A673 (cell line): ENCODE measurements around the gene LINGO3. TPM values are rescaled to one million over a fixed set of nuclear protein-coding genes. Genes with fewer than 3 reads are reported as not detected.

Source experiments
- BruUV-seq: library from RNA; stranded (reverse); fragments of 400-500 nt; replicated peaks from 2 replicates; lab custom pipeline; 2021; lab: Mats Ljungman, UMichigan
- CTCF ChIA-PET: fragments of 300-600 bp; sonication (Branson Sonifier 250); formaldehyde crosslinking; loops from one replicate; lab custom pipeline; 2022; ENCODE audit warnings: antibody characterized with exemption; lab: Charles Lee
- POLR2A ChIA-PET: fragments of 300-600 bp; sonication (Branson Sonifier 250); formaldehyde crosslinking; loops from one replicate; lab custom pipeline; 2022; ENCODE audit warnings: antibody characterized with exemption; ENCODE audit not compliant: low non-redundant PET; lab: Charles Lee
- DNase-seq: peaks from one replicate; pipeline ENCODE4 v3.0.0-alpha.2; 2015; ENCODE audit warnings: low spot score
- H3K27ac ChIP-seq: fragments of 200-600 bp; sonication (generic); 2 replicates; pipeline ENCODE4 v1.5.1; 2016; ENCODE audit warnings: mixed run types, low read depth, mild to moderate bottlenecking, mixed read lengths, antibody characterized with exemption, low read length; ENCODE audit not compliant: poor library complexity, severe bottlenecking
- H3K27me3 ChIP-seq: fragments of 200-600 bp; sonication (generic); replicated peaks from 2 replicates; pipeline ENCODE4 v1.6.1; 2017; ENCODE audit warnings: mixed run types, low read depth, mild to moderate bottlenecking, mixed read lengths, antibody characterized with exemption, low read length; ENCODE audit not compliant: insufficient read depth, poor library complexity
- H3K36me3 ChIP-seq: fragments of 200-600 bp; sonication (generic); 2 replicates; pipeline ENCODE4 v1.6.1; 2016; ENCODE audit warnings: mixed run types, mild to moderate bottlenecking, mixed read lengths, antibody characterized with exemption, low read length; ENCODE audit not compliant: insufficient read depth, poor library complexity, severe bottlenecking
- H3K4me1 ChIP-seq: fragments of 200-600 bp; sonication (generic); 2 replicates; pipeline ENCODE4 v1.6.1; 2017; ENCODE audit warnings: mixed run types, mild to moderate bottlenecking, mixed read lengths, antibody characterized with exemption, low read length; ENCODE audit not compliant: insufficient read depth, poor library complexity, severe bottlenecking
- H3K4me3 ChIP-seq: fragments of 200-600 bp; sonication (generic); 2 replicates; pipeline ENCODE4 v1.5.1; 2016; ENCODE audit warnings: low read depth, mixed run types, mild to moderate bottlenecking, mixed read lengths, low read length; ENCODE audit not compliant: poor library complexity, severe bottlenecking
- H3K9me3 ChIP-seq: fragments of 200-600 bp; sonication (generic); 2 replicates; pipeline ENCODE4 v1.6.1; 2016; ENCODE audit warnings: mixed run types, low read depth, mild to moderate bottlenecking, mixed read lengths, antibody characterized with exemption, low read length; ENCODE audit not compliant: poor library complexity, severe bottlenecking
- CTCF ChIP-seq: fragments of 300-800, 200-600 bp; sonication (generic); conservative IDR thresholded peaks from 2 replicates; pipeline ENCODE4 v1.5.1; 2017; ENCODE audit warnings: low read depth, mild to moderate bottlenecking, antibody characterized with exemption, low read length, moderate library complexity, mixed read lengths
- EZH2 ChIP-seq: fragments of 200-600 bp; sonication (generic); IDR thresholded peaks from 2 replicates; pipeline ENCODE4 v1.6.1; 2017; ENCODE audit warnings: borderline replicate concordance, low read depth, mild to moderate bottlenecking, mixed read lengths, antibody characterized with exemption, low read length; ENCODE audit not compliant: poor library complexity, severe bottlenecking
- intact Hi-C: fragments of 100-400 bp; cut with micrococcal nuclease; formaldehyde crosslinking; loops from one replicate; pipeline ENCODE4 v1.10.0; 2022; ENCODE audit not compliant: unreplicated experiment
- total RNA-seq: library from RNA; stranded (reverse); gene quantifications from 2 replicates; pipeline ENCODE4 v1.2.3, GENCODE V29; 2021

The LINGO3 gene
- total RNA-seq, 1 experiment from 2014 or later = not detected

DNA sequence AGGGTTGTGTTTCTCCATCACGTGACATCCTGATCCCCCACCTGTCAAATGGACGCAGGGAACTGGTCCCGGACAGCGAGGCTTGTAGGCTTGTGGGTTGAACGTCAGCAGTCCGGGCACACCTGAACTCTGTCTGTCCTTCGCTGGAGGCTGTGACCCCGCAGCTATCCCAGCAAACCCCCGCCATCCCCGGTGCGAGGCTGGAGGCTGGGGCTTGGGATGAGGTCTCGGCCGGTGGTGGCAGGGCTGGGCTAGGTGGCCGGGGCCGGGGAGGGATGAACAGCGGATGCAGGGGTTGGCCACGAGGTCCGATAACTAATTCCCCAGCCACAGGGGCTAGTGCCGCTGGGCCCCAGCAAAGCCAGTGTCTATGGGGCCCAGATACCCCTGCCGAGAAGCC is 11.6 kb upstream of the LINGO3 start:
- DNase-seq = no peak
- Histone ChIP-seq H3K9me3 (no peaks in the 10 kb centered on the region), H3K27ac (no peak overlapping the region), H3K4me1 (no peaks in the 10 kb centered on the region), H3K4me3 (no peak overlapping the region), H3K27me3 (no peaks in the 10 kb centered on the region), H3K36me3 (peaks cover 11% of the 10 kb centered on the region)
- no peak for TF ChIP-seq EZH2
- TF ChIP-seq CTCF = no peak
- POLR2A ChIA-PET = no interaction called here
- intact Hi-C loops = no loop called here
- CTCF ChIA-PET = no interaction called here
- BruUV-seq = no TSS peak

GRCh38 chr19:2318923-2319322 is 11.0 kb upstream of the LINGO3 start:
- no TSS peak for BruUV-seq
- ChIA-PET CTCF (no interaction called here), POLR2A (no interaction called here)

DNA sequence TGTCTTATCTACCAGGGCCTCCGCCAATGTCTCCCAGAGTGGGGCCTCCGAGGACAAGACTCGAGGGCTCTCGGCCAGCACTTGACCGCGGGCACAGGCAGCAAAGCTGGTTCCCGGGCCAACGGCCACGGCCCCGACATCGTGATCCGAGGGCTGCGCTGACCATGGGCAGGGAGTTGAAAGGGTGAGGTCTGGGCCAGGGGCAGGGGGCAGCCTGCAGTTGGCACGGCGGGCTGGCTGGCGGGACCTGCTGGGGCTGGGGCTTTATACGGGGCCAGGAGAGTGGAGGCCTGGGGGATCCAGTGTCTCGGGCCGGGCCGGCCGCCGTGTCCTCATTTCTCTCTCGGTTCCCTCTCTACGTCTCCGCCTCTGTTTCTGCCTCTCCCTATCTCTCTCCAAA is 9.8 kb upstream of the LINGO3 start:
- no peak overlapping the region for H3K27ac ChIP-seq
- ChIA-PET CTCF (no interaction called here), POLR2A (no interaction called here)
- H3K4me1 ChIP-seq = no peaks in the 10 kb centered on the region
- BruUV-seq = no TSS peak
- no peaks in the 10 kb centered on the region for H3K9me3 ChIP-seq
- no peak overlapping the region for H3K4me3 ChIP-seq
- TF ChIP-seq EZH2 (no peak), CTCF (no peak)
- DNase-seq = no peak
- H3K27me3 ChIP-seq = no peaks in the 10 kb centered on the region
- intact Hi-C loops = no loop called here
- peaks cover 4% of the 10 kb centered on the region for H3K36me3 ChIP-seq

More at GRCh38 chr19:2318923-2319322, 11.0 kb upstream of the LINGO3 start:
- Histone ChIP-seq H3K4me1 (no peaks in the 10 kb centered on the region), H3K9me3 (no peaks in the 10 kb centered on the region), H3K27me3 (no peaks in the 10 kb centered on the region), H3K36me3 (peaks cover 11% of the 10 kb centered on the region), H3K27ac (no peak overlapping the region), H3K4me3 (no peak overlapping the region)
- intact Hi-C loops = no loop called here
- TF ChIP-seq CTCF (no peak), EZH2 (no peak)
- DNase-seq = no peak
